NB4 (cell line): Measurements from ENCODE around the gene ANKH.
A peak's percentile ranks its signal among the peaks of the same experiment; 100 is the strongest.

Experiments used
- CTCF ChIP-seq: IDR thresholded peaks from one replicate; pipeline ENCODE4 v1.5.1; 2012; ENCODE audit warnings: low read depth, low read length
- MYC ChIP-seq: IDR thresholded peaks from 2 replicates; pipeline ENCODE4 v1.6.1; 2011; ENCODE audit warnings: low read depth, low read length
- POLR2A ChIP-seq: IDR thresholded peaks from 2 replicates; pipeline ENCODE4 v1.6.1; 2011; ENCODE audit warnings: mild to moderate bottlenecking; ENCODE audit not compliant: insufficient read length; ENCODE audit errors: extremely low read depth

DNA sequence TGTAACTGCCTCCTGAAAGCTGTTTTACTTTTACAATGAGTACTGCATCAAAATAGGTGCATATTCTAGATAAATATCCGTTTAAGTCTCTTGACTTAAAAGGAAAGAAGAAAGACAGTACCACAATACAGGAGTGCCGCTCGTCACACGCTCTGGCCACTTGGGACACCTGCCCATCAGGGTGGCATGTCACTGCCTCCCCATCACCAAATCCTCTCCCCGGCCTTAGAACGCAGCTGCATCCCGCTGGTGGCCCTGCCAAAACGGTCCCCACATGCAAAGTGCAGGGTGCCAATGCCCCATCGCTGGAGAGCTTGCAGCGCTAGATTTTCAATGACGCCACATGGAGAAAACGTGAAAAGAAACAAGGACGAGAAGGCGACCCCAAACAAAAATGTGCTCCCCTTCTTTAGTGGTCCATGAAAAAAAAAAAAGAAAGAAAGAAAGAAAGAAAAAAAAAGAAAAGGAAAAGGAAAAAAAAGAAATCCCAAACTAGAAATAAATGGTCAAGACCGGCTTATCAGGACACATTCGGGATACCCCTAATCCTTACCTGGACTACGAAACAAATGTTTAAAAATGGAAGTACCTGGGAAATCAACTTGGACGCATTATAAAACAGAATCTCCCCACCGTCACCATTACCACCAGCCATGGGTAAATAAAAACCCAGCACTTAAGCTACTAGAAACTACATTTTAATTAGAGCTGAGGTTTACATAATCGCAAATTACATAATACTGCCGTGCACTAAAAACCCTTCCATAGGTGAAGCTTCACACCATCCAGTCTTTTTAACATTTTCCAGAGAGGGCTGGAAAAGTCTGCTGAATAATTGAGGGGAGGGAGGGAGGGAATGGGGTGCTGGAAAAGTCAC is 1.0 kb downstream of the ANKH start:
- no peak for TF ChIP-seq POLR2A
- TF ChIP-seq CTCF = no peak
- TF ChIP-seq MYC = 0 out of 2 replicates have a peak, but pooled peaks have one; percentile 25
